GM21423 (cell line): ENCODE measurements around the gene PRCP.
A peak's percentile ranks its signal among the peaks of the same experiment; 100 is the strongest.

Source experiments
- ATAC-seq: cut with Tn5 transposase; IDR thresholded peaks from one replicate; pipeline ENCODE4 v1.9.1; 2021; ENCODE audit warnings: mild to moderate bottlenecking, moderate library complexity; ENCODE audit not compliant: unreplicated experiment

PRCP gene

GRCh38 chr11:82907371-82907770, 7.1 kb upstream of the PRCP start:
- ATAC-seq: no peak

- ATAC-seq: no peak
These were observed 6.7 kb upstream of the PRCP start for GRCh38 chr11:82906931-82907330.

GRCh38 chr11:82906236-82906635, 6.0 kb upstream of the PRCP start:
- ATAC-seq: no peak

- ATAC-seq: no peak
These were observed 3.8 kb upstream of the PRCP start for GRCh38 chr11:82903843-82904586.

GRCh38 chr11:82902880-82903279, 2.6 kb upstream of the PRCP start:
- ATAC-seq: no peak

- no peak for ATAC-seq
These were observed 1.8 kb upstream of the PRCP start for GRCh38 chr11:82901922-82902485.

- peak; percentile 69 for ATAC-seq
These were observed 1.1 kb upstream of the PRCP start, which contains the start of gene DDIAS for GRCh38 chr11:82901165-82901921. Gene DDIAS (plus strand): TSS chr11:82901736. CDS start chr11:82914739, 13,003 bp downstream.

GRCh38 chr11:82899957-82900276, 313 bp downstream of the PRCP start:
- ATAC-seq: no peak

- peak; percentile 13 for ATAC-seq
These were observed 927 bp downstream of the PRCP start for GRCh38 chr11:82899186-82899820.

GRCh38 chr11:82898241-82898640, 2.0 kb downstream of the PRCP start:
- ATAC-seq: no peak

GRCh38 chr11:82896183-82896582, 4.0 kb downstream of the PRCP start:
- no peak for ATAC-seq

GRCh38 chr11:82895437-82896091, 4.7 kb downstream of the PRCP start:
- peak; percentile 29 for ATAC-seq

- no peak for ATAC-seq
These were observed 7.5 kb downstream of the PRCP start for GRCh38 chr11:82892611-82893169.

GRCh38 chr11:82890936-82891335, 9.3 kb downstream of the PRCP start:
- ATAC-seq: no peak

GRCh38 chr11:82890002-82890341, 10.3 kb downstream of the PRCP start:
- no peak for ATAC-seq

GRCh38 chr11:82889133-82890001, 10.9 kb downstream of the PRCP start:
- no peak for ATAC-seq

- no peak for ATAC-seq
These were observed 16.4 kb downstream of the PRCP start for GRCh38 chr11:82883853-82884252.

- no peak for ATAC-seq
These were observed 25.3 kb downstream of the PRCP start for GRCh38 chr11:82874646-82875523.

- no peak for ATAC-seq
These were observed 26.3 kb downstream of the PRCP start for GRCh38 chr11:82873919-82874333.
